WTC11 (cell line): ENCODE data around the gene TERT. TPM values are rescaled to one million over a fixed set of nuclear protein-coding genes. Genes with fewer than 3 reads are reported as not detected.

ENCODE experiments used
- ATAC-seq: fragments of 200-7000 bp; cut with Tn5 transposase; 2 replicates; pipeline ENCODE4 v1.10.0; 2021; ENCODE audit warnings: mild to moderate bottlenecking, moderate library complexity
- CTCF ChIA-PET: fragments of 300-600 bp; sonication (Branson Sonifier 250); formaldehyde crosslinking; loops from one replicate; lab custom pipeline; 2021; ENCODE audit warnings: antibody characterized with exemption; lab: Charles Lee
- POLR2A ChIA-PET: fragments of 350-600 bp; sonication (Branson Sonifier 250); formaldehyde crosslinking; loops from one replicate; lab custom pipeline; 2021; ENCODE audit warnings: antibody characterized with exemption; lab: Charles Lee
- DNase-seq: peaks from one replicate; pipeline ENCODE4 v3.0.0; 2021; ENCODE audit warnings: low spot score
- H3K27ac Mint-ChIP-seq: 2 replicates; pipeline ENCODE4 v1.8.0; 2021; ENCODE audit warnings: mixed read lengths
- H3K27me3 Mint-ChIP-seq: 2 replicates; pipeline ENCODE4 v1.8.0; 2021; ENCODE audit warnings: low read depth, mild to moderate bottlenecking, moderate library complexity, mixed read lengths
- H3K36me3 Mint-ChIP-seq: 2 replicates; pipeline ENCODE4 v1.8.0; 2021; ENCODE audit warnings: mixed read lengths
- H3K4me1 Mint-ChIP-seq: 2 replicates; pipeline ENCODE4 v1.8.0; 2022; ENCODE audit warnings: mixed read lengths
- H3K4me3 Mint-ChIP-seq: 2 replicates; pipeline ENCODE4 v1.8.0; 2021; ENCODE audit warnings: mild to moderate bottlenecking, moderate library complexity, mixed read lengths
- H3K9me3 Mint-ChIP-seq: 2 replicates; pipeline ENCODE4 v1.8.0; 2021; ENCODE audit warnings: mixed read lengths
- ATF6 ChIP-seq: sonication (generic); formaldehyde crosslinking; IDR thresholded peaks from 2 replicates; pipeline ENCODE4 v1.8.1; 2023; ENCODE audit warnings: mild to moderate bottlenecking, missing genetic modification reagents
- CBFB ChIP-seq: sonication (generic); formaldehyde crosslinking; IDR thresholded peaks from 2 replicates; pipeline ENCODE4 v1.8.1; 2022; ENCODE audit warnings: mild to moderate bottlenecking, low read depth, missing genetic modification reagents
- CTCF ChIP-seq: fragments of 200-600 bp; IDR thresholded peaks from 2 replicates; pipeline ENCODE4 v1.8.0; 2022; ENCODE audit warnings: antibody characterized with exemption
- ELF4 ChIP-seq: sonication (generic); formaldehyde crosslinking; IDR thresholded peaks from 2 replicates; pipeline ENCODE4 v1.8.1; 2022; ENCODE audit warnings: low read depth, mild to moderate bottlenecking, moderate library complexity, missing genetic modification reagents
- EMX1 ChIP-seq: fragments of 250-450 bp; sonication (Bioruptor Pico); IDR thresholded peaks from 2 replicates; pipeline ENCODE4 v1.8.0; 2021; ENCODE audit warnings: mild to moderate bottlenecking
- FOXK1 ChIP-seq: sonication (generic); formaldehyde crosslinking; IDR thresholded peaks from 2 replicates; pipeline ENCODE4 v1.8.0; 2022; ENCODE audit warnings: mild to moderate bottlenecking, moderate library complexity, missing genetic modification reagents
- GABPB1 ChIP-seq: sonication (generic); formaldehyde crosslinking; IDR thresholded peaks from 2 replicates; pipeline ENCODE4 v1.8.1; 2023; ENCODE audit warnings: mild to moderate bottlenecking, missing genetic modification reagents
- GTF2I ChIP-seq: fragments of 250-450 bp; sonication (Bioruptor Pico); conservative IDR thresholded peaks from 2 replicates; pipeline ENCODE4 v1.4.0; 2021; ENCODE audit warnings: mild to moderate bottlenecking
- JAZF1 ChIP-seq: fragments of 250-450 bp; sonication (Bioruptor Pico); IDR thresholded peaks from 2 replicates; pipeline ENCODE4 v1.9.0; 2021; ENCODE audit warnings: moderate library complexity, mild to moderate bottlenecking, inconsistent platforms
- KAT7 ChIP-seq: sonication (generic); formaldehyde crosslinking; IDR thresholded peaks from 2 replicates; pipeline ENCODE4 v1.8.1; 2023; ENCODE audit warnings: missing genetic modification reagents, mild to moderate bottlenecking, borderline replicate concordance
- MXD4 ChIP-seq: fragments of 250-450 bp; sonication (Bioruptor Pico); IDR thresholded peaks from 2 replicates; pipeline ENCODE4 v1.8.0; 2021; ENCODE audit warnings: mild to moderate bottlenecking, moderate library complexity, borderline replicate concordance
- MYBL2 ChIP-seq: sonication (generic); formaldehyde crosslinking; IDR thresholded peaks from 2 replicates; pipeline ENCODE4 v1.8.1; 2023; ENCODE audit warnings: mild to moderate bottlenecking, moderate library complexity, missing genetic modification reagents
- NR1H2 ChIP-seq: sonication (generic); formaldehyde crosslinking; IDR thresholded peaks from 2 replicates; pipeline ENCODE4 v1.9.0; 2021; ENCODE audit warnings: mild to moderate bottlenecking, moderate library complexity, missing genetic modification reagents
- SMAD4 ChIP-seq: sonication (generic); formaldehyde crosslinking; IDR thresholded peaks from 2 replicates; pipeline ENCODE4 v1.8.0; 2022; ENCODE audit warnings: mild to moderate bottlenecking, missing genetic modification reagents
- TEAD1 ChIP-seq: sonication (generic); formaldehyde crosslinking; IDR thresholded peaks from 2 replicates; pipeline ENCODE4 v1.8.0; 2022; ENCODE audit warnings: mild to moderate bottlenecking, missing genetic modification reagents
- TP53 ChIP-seq: sonication (generic); formaldehyde crosslinking; IDR thresholded peaks from 2 replicates; pipeline ENCODE4 v1.8.1; 2023; ENCODE audit warnings: mild to moderate bottlenecking, missing genetic modification reagents
- ZNF138 ChIP-seq: sonication (generic); formaldehyde crosslinking; conservative IDR thresholded peaks from 2 replicates; pipeline ENCODE4 v1.8.1; 2022; ENCODE audit warnings: mild to moderate bottlenecking, moderate library complexity, missing genetic modification reagents
- ZNF219 ChIP-seq: sonication (generic); formaldehyde crosslinking; IDR thresholded peaks from 2 replicates; pipeline ENCODE4 v1.8.0; 2023; ENCODE audit warnings: missing genetic modification reagents, mild to moderate bottlenecking, borderline replicate concordance
- ZNF232 ChIP-seq: sonication (generic); formaldehyde crosslinking; IDR thresholded peaks from 2 replicates; pipeline ENCODE4 v1.8.0; 2022; ENCODE audit warnings: mild to moderate bottlenecking, missing genetic modification reagents
- ZNF263 ChIP-seq: sonication (generic); formaldehyde crosslinking; IDR thresholded peaks from 2 replicates; pipeline ENCODE4 v1.8.1; 2022; ENCODE audit warnings: low read depth, mild to moderate bottlenecking, moderate library complexity, missing genetic modification reagents
- total RNA-seq: library from RNA; stranded (reverse); gene quantifications from 3 replicates; pipeline ENCODE4 v1.2.3, GENCODE V29; 2021
- TF ChIP-seq, protein P1 (sequence below): sonication (generic); formaldehyde crosslinking; IDR thresholded peaks from 2 replicates; pipeline ENCODE4 v1.8.1; 2023; ENCODE audit warnings: mild to moderate bottlenecking, moderate library complexity, missing genetic modification reagents
- TF ChIP-seq, protein P2 (sequence below): sonication (generic); formaldehyde crosslinking; IDR thresholded peaks from 2 replicates; pipeline ENCODE4 v1.8.0; 2022; ENCODE audit warnings: mild to moderate bottlenecking, missing genetic modification reagents
- TF ChIP-seq, protein P3 (sequence below): sonication (generic); formaldehyde crosslinking; IDR thresholded peaks from 2 replicates; pipeline ENCODE4 v1.8.0; 2022; ENCODE audit warnings: missing genetic modification reagents

The TERT gene
- total RNA-seq, 1 experiment from 2014 or later: 42.9 TPM

DNA sequence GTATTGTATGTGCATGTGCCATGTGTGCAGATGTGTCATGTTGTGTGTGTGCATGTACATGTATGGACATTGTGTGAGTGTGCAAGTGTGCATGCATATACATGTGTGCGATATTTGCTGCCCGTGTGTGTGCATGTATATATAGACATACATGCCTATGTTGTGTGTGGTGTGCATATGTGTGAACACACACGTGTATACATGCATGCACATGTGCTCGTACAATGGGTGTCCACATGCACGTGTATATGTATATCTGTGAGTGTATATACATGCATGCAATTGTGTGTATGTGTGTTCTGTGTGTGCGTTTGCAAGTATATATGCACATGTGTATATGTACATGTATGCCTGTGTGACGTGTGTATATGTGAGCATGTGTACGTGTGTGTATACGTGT is 72.7 kb downstream of the TERT start:
- Mint-ChIP-seq H3K9me3 (peaks cover 12% of the 10 kb centered on the region), H3K4me3 (no peak overlapping the region), H3K4me1 (peaks cover 4% of the 10 kb centered on the region), H3K36me3 (no peaks in the 10 kb centered on the region), H3K27ac (no peak overlapping the region), H3K27me3 (no peaks in the 10 kb centered on the region; the same call in 1 of the 2 replicates)
- CTCF ChIA-PET: no interaction called here
- ATAC-seq (no peak), DNase-seq (no peak)
- TF ChIP-seq EMX1 (CRISPR knock-in tag) (no peak), ZNF232 (no peak), GTF2I (CRISPR knock-in tag) (no peak), FOXK1 (CRISPR knock-in tag) (no peak), ZNF263 (no peak)
- POLR2A ChIA-PET: no interaction called here

GRCh38 chr5:1221721-1222120 is 73.1 kb downstream of the TERT start:
- Mint-ChIP-seq H3K4me3 (no peak overlapping the region), H3K9me3 (peaks cover 12% of the 10 kb centered on the region), H3K4me1 (peaks cover 4% of the 10 kb centered on the region), H3K27me3 (no peaks in the 10 kb centered on the region; the same call in 1 of the 2 replicates), H3K27ac (no peak overlapping the region), H3K36me3 (no peaks in the 10 kb centered on the region)
- ChIA-PET POLR2A (no interaction called here), CTCF (interaction anchor here (1.1 kb wide), 1 partner anchor 17 kb away, joined by 3 read pairs; no protein-coding TSS in a partner anchor)
- TF ChIP-seq CTCF (no peak), SMAD4 (CRISPR knock-in tag) (no peak), JAZF1 (CRISPR knock-in tag) (no peak), NR1H2 (no peak), ZNF263 (no peak)
- TF ChIP-seq, protein P1, sequence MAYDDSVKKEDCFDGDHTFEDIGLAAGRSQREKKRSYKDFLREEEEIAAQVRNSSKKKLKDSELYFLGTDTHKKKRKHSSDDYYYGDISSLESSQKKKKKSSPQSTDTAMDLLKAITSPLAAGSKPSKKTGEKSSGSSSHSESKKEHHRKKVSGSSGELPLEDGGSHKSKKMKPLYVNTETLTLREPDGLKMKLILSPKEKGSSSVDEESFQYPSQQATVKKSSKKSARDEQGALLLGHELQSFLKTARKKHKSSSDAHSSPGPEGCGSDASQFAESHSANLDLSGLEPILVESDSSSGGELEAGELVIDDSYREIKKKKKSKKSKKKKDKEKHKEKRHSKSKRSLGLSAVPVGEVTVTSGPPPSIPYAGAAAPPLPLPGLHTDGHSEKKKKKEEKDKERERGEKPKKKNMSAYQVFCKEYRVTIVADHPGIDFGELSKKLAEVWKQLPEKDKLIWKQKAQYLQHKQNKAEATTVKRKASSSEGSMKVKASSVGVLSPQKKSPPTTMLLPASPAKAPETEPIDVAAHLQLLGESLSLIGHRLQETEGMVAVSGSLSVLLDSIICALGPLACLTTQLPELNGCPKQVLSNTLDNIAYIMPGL (CRISPR knock-in tag): no peak
- DNase-seq: no peak
- ATAC-seq: no peak

- Mint-ChIP-seq H3K9me3 (peaks cover 13% of the 10 kb centered on the region), H3K27ac (no peak overlapping the region), H3K27me3 (no peaks in the 10 kb centered on the region; the same call in 1 of the 2 replicates), H3K4me3 (no peak overlapping the region), H3K36me3 (no peaks in the 10 kb centered on the region), H3K4me1 (peaks cover under 1% of the 10 kb centered on the region)
- no peak for DNase-seq
- TF ChIP-seq, protein P2, sequence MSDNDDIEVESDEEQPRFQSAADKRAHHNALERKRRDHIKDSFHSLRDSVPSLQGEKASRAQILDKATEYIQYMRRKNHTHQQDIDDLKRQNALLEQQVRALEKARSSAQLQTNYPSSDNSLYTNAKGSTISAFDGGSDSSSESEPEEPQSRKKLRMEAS: no peak
- TF ChIP-seq ELF4 (CRISPR knock-in tag) (no peak), TP53 (CRISPR knock-in tag) (no peak)
- ChIA-PET POLR2A (no interaction called here), CTCF (interaction anchor here (1.1 kb wide), 1 partner anchor 16 kb away, joined by 3 read pairs; no protein-coding TSS in a partner anchor)
- no peak for ATAC-seq
Measured at GRCh38 chr5:1220831-1221230, 74.0 kb downstream of the TERT start.

DNA sequence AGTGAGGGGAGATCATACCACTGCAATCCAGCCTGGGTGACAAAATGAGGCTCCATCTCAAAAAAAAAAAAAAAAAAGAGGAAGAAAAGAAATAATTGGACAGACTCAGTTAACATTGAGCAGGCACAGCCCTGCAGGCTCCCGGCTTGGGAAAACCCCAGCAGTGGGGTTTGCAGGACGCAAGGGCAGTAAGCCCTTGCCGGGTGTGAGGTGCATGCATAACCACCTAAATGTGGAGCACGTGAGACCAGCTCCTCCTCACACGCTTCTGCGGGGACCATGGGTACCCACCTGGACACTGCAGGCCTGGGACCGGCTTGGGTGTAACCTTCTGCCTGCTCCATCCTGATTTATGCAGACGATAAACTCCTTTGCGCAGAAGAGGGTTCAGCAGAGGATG is 74.5 kb downstream of the TERT start:
- ChIA-PET POLR2A (no interaction called here), CTCF (interaction anchor here (0.7 kb wide), 1 partner anchor 238 kb away, joined by 4 read pairs; no protein-coding TSS in a partner anchor)
- TF ChIP-seq, protein P3, sequence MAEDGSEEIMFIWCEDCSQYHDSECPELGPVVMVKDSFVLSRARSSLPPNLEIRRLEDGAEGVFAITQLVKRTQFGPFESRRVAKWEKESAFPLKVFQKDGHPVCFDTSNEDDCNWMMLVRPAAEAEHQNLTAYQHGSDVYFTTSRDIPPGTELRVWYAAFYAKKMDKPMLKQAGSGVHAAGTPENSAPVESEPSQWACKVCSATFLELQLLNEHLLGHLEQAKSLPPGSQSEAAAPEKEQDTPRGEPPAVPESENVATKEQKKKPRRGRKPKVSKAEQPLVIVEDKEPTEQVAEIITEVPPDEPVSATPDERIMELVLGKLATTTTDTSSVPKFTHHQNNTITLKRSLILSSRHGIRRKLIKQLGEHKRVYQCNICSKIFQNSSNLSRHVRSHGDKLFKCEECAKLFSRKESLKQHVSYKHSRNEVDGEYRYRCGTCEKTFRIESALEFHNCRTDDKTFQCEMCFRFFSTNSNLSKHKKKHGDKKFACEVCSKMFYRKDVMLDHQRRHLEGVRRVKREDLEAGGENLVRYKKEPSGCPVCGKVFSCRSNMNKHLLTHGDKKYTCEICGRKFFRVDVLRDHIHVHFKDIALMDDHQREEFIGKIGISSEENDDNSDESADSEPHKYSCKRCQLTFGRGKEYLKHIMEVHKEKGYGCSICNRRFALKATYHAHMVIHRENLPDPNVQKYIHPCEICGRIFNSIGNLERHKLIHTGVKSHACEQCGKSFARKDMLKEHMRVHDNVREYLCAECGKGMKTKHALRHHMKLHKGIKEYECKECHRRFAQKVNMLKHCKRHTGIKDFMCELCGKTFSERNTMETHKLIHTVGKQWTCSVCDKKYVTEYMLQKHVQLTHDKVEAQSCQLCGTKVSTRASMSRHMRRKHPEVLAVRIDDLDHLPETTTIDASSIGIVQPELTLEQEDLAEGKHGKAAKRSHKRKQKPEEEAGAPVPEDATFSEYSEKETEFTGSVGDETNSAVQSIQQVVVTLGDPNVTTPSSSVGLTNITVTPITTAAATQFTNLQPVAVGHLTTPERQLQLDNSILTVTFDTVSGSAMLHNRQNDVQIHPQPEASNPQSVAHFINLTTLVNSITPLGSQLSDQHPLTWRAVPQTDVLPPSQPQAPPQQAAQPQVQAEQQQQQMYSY (CRISPR knock-in tag): no peak
- TF ChIP-seq MXD4 (CRISPR knock-in tag) (no peak), MYBL2 (CRISPR knock-in tag) (no peak), CBFB (no peak), ATF6 (no peak), ZNF219 (no peak), ZNF138 (no peak), KAT7 (CRISPR knock-in tag) (no peak), GABPB1 (CRISPR knock-in tag) (no peak), TEAD1 (CRISPR knock-in tag) (no peak)
- Mint-ChIP-seq H3K27ac (no peak overlapping the region), H3K9me3 (peaks cover 18% of the 10 kb centered on the region), H3K4me3 (no peak overlapping the region), H3K36me3 (no peaks in the 10 kb centered on the region), H3K27me3 (no peaks in the 10 kb centered on the region; the same call in 1 of the 2 replicates), H3K4me1 (no peaks in the 10 kb centered on the region)
- DNase-seq (no peak), ATAC-seq (no peak)
